Lower leg skin (tissue), 3 donors: ENCODE results near the gene IL4I1.

Experiments
- CTCF ChIP-seq, 3 donors: fragments of 450-650 bp; IDR thresholded peaks; one replicate each; pipeline ENCODE4 v1.5.1; 2016; ENCODE audit warnings: antibody characterized with exemption in 3 of 3, mild to moderate bottlenecking in 3 of 3, moderate library complexity in 2 of 3
- POLR2A ChIP-seq, 2 donors: fragments of 450-650 bp; IDR thresholded peaks; one replicate each; pipeline ENCODE4 v1.6.1; 2016 to 2017; ENCODE audit warnings: antibody characterized with exemption in 2 of 2, mild to moderate bottlenecking in 1 of 2, moderate library complexity in 1 of 2

- TF ChIP-seq CTCF (IDR thresholded peaks at IDR 0.05) (no peak), POLR2A (IDR thresholded peaks at IDR 0.05) (no peak)
Observed at GRCh38 chr19:49907745-49908446, 11.2 kb upstream of the IL4I1 start.
